ENCODE measurements around the gene PCDHA4.
"Not testable (repeated sequence)": the region's sequence is repeated elsewhere in the genome, so short reads cannot be mapped to it uniquely, and the experiment has no call there.

Gene PCDHA4

GRCh38 chr5:140822281-140822629 lies 15.4 kb downstream of the PCDHA4 start:
- no peak for DNase-seq

GRCh38 chr5:140822969-140823368 lies 16.1 kb downstream of the PCDHA4 start:
- DNase-seq = not testable (repeated sequence)

GRCh38 chr5:140823475-140823874 lies 16.6 kb downstream of the PCDHA4 start:
- no peak for DNase-seq

- DNase-seq = peak; percentile 31
Observed at GRCh38 chr5:140827704-140828361, 21.0 kb downstream of the PCDHA4 start, which contains the start of gene PCDHA6. Gene PCDHA6, plus strand, starts transcription at chr5:140827960. Its CDS starts 132 bp downstream, at chr5:140828092.

- DNase-seq = peak; percentile 34
Observed at GRCh38 chr5:140828362-140828737, 21.5 kb downstream of the PCDHA4 start.

GRCh38 chr5:140829511-140830501 lies 22.9 kb downstream of the PCDHA4 start:
- not testable (repeated sequence) for DNase-seq

GRCh38 chr5:140833993-140834392 lies 27.1 kb downstream of the PCDHA4 start, which contains the start of gene PCDHA7:
Gene PCDHA7, plus strand, starts transcription at chr5:140834269. Its CDS starts 115 bp downstream, at chr5:140834384.
- DNase-seq = no peak

GRCh38 chr5:140834439-140835008 lies 27.7 kb downstream of the PCDHA4 start:
- not testable (repeated sequence) for DNase-seq

GRCh38 chr5:140835622-140836510 lies 29.0 kb downstream of the PCDHA4 start:
- DNase-seq = no peak

GRCh38 chr5:140840978-140841962 lies 34.4 kb downstream of the PCDHA4 start, which contains the start of gene PCDHA8:
Gene PCDHA8, plus strand, starts transcription at chr5:140841187. Its CDS starts 135 bp downstream, at chr5:140841322.
- DNase-seq = no peak

- DNase-seq = no peak
Observed at GRCh38 chr5:140842798-140843733, 36.2 kb downstream of the PCDHA4 start.

- not testable (repeated sequence) for DNase-seq
Observed at GRCh38 chr5:140848139-140849102, 41.6 kb downstream of the PCDHA4 start, which contains the start of gene PCDHA9. Gene PCDHA9, plus strand, starts transcription at chr5:140848382. Its CDS starts 114 bp downstream, at chr5:140848496.

GRCh38 chr5:140849831-140850634 lies 43.2 kb downstream of the PCDHA4 start:
- not testable (repeated sequence) for DNase-seq

- DNase-seq = no peak
Observed at GRCh38 chr5:140855772-140856674, 49.2 kb downstream of the PCDHA4 start, which contains the start of gene PCDHA10. Gene PCDHA10, plus strand, starts transcription at chr5:140855897. Its CDS starts 152 bp downstream, at chr5:140856049.

- DNase-seq = no peak
Observed at GRCh38 chr5:140857177-140857986, 50.5 kb downstream of the PCDHA4 start.

GRCh38 chr5:140857987-140858240 lies 51.0 kb downstream of the PCDHA4 start:
- no peak for DNase-seq
